Measurements from ENCODE around the gene NLRC3.

Gene NLRC3

DNA sequence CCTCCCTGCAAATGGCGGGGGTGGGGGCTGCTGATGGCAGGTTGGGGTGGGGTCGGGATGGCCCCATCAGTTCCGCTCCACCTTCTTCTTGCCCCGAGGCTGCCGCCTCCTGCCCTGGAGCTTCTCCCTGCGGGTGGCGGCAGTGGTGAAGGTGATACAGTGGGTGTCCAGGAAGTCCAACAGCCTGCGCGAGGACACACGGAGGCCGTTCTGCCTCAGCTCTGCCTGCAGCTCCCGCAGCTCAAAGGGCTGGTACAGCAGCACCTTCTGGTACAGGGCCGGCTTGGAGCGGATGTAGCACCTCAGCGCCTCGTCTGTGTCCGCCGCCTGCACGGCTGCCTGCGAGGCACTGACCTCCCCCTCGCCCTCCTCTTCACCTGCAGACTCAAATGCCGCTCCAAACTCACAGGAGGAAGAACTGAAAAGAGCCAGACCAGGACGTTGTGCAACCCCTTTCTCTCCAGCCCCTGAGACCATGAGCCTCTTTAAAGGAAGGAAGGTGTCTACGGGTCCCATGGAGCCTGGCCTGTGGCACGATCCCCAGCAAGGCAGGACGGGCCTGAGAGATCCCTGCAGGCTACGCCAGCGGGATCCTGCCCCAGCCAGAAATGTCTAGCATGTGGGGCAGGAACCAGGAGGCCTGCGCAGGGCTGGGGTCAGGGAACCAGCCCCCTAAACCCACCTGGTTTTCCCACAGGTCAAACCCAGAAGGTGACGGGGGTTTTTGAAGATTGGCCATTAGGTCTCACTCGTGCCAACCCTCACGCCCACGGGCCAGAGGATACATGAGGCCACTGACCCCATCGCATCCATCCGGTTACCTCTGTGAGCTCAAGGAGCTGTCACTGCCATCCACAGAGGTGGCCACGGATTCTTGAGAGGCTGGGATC, 5.3 kb upstream of the NLRC3 start:
- POLR2A ChIA-PET, result no interaction called here

GRCh38 chr16:3581392-3581791, 4.2 kb upstream of the NLRC3 start:
- TF ChIP-seq, protein P1, sequence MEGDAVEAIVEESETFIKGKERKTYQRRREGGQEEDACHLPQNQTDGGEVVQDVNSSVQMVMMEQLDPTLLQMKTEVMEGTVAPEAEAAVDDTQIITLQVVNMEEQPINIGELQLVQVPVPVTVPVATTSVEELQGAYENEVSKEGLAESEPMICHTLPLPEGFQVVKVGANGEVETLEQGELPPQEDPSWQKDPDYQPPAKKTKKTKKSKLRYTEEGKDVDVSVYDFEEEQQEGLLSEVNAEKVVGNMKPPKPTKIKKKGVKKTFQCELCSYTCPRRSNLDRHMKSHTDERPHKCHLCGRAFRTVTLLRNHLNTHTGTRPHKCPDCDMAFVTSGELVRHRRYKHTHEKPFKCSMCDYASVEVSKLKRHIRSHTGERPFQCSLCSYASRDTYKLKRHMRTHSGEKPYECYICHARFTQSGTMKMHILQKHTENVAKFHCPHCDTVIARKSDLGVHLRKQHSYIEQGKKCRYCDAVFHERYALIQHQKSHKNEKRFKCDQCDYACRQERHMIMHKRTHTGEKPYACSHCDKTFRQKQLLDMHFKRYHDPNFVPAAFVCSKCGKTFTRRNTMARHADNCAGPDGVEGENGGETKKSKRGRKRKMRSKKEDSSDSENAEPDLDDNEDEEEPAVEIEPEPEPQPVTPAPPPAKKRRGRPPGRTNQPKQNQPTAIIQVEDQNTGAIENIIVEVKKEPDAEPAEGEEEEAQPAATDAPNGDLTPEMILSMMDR (IDR thresholded peaks at IDR 0.05; ENCODE audit: insufficient read depth, low read length, missing control alignments), result no peak
- no peak overlapping the region for H3K4me3 ChIP-seq (ENCODE audit: low read depth, low read length)
- DNase-seq (ENCODE audit: low read depth, low spot score), result no peak
- CTCF ChIA-PET, result no interaction called here
- POLR2A ChIA-PET, result no interaction called here

More for the DNA sequence above, 5.3 kb upstream of the NLRC3 start:
- CTCF ChIA-PET, result no interaction called here
- TF ChIP-seq, protein P1 (IDR thresholded peaks at IDR 0.05; ENCODE audit: insufficient read depth, low read length, missing control alignments), result no peak
- H3K4me3 ChIP-seq (ENCODE audit: low read depth, low read length), result no peak overlapping the region
- no peak for DNase-seq (ENCODE audit: low read depth, low spot score)

DNA sequence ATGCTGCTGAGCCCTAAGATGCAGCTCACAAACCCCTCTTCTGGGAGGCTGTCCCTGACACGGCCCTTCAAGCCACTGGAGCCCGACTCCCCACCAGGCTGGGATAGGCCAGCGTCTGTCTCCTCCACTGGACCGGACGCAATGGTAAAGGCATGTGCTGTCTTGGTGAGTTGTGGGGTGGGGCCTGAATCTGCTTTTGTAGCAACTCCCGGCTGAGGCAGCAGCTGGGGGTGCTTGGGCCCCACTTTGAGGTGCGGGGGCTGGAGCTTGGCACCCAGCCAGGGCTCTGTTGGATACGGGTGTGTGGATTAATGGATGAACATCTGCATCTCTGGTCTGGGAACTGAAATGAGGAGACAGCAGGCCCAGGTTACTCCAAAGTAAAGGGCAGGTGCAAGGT, 3.5 kb upstream of the NLRC3 start:
- TF ChIP-seq, protein P1 (IDR thresholded peaks at IDR 0.05; ENCODE audit: insufficient read depth, low read length, missing control alignments), result no peak
- CTCF ChIA-PET, result no interaction called here
- H3K4me3 ChIP-seq (ENCODE audit: low read depth, low read length), result no peak overlapping the region
- POLR2A ChIA-PET, result no interaction called here
- no peak for DNase-seq (ENCODE audit: low read depth, low spot score)

DNA sequence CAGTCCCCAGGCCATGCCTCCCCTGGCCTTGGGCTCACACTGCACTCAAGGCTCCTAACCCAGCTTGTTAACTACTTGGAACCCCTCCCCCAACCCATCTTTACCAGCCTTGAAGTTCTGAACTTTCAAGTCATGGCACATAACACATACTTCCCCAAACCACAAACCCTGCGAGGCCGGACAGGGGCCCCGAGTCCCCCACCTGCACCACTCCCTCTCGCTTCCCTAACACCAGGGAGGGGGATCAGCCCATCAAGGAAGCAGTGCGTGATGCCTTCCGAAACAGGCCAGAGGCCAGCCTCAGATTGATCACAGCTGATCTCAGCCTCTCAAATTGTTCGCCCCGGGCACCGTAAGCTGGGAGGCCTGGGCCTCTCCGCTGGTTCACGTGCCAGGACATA, 3.0 kb upstream of the NLRC3 start:
- ChIA-PET POLR2A (no interaction called here), CTCF (no interaction called here)
- no peak for DNase-seq (ENCODE audit: low read depth, low spot score)
- TF ChIP-seq, protein P1 (IDR thresholded peaks at IDR 0.05; ENCODE audit: insufficient read depth, low read length, missing control alignments), result no peak
- no peak overlapping the region for H3K4me3 ChIP-seq (ENCODE audit: low read depth, low read length)

DNA sequence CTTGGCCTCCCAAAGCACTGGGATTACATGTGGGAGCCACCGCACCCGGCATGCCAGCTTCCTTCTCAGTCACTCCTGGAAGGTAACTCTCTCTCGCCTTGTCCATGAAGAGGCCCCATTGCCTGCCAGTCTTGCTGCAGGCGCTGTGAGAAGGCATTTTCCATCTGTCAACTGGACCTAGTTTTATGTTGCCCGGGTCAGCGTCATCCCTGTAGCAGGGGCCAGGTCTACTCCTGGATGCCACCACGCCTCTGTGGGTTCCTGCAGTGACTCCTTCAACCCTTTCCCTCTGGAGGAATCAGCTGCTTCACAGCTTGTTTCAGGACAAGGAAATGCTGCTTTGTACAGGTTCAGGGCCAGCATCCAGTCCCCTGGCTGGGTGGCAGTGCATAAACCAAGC, 2.6 kb upstream of the NLRC3 start:
- POLR2A ChIA-PET, result no interaction called here
- TF ChIP-seq, protein P1 (IDR thresholded peaks at IDR 0.05; ENCODE audit: insufficient read depth, low read length, missing control alignments), result no peak
- DNase-seq (ENCODE audit: low read depth, low spot score), result no peak
- H3K4me3 ChIP-seq (ENCODE audit: low read depth, low read length), result no peak overlapping the region
- CTCF ChIA-PET, result no interaction called here

- no peak overlapping the region for H3K4me3 ChIP-seq (ENCODE audit: low read depth, low read length)
- TF ChIP-seq, protein P1 (IDR thresholded peaks at IDR 0.05; ENCODE audit: insufficient read depth, low read length, missing control alignments), result no peak
- ChIA-PET POLR2A (no interaction called here), CTCF (no interaction called here)
- DNase-seq (ENCODE audit: low read depth, low spot score), result no peak
These were observed 1.7 kb upstream of the NLRC3 start for GRCh38 chr16:3578610-3579551.
